Parathyroid adenoma (tissue), 2 donors: Measurements from ENCODE around the gene HSD17B8.
A peak's percentile ranks its signal among the peaks of the same experiment; 100 is the strongest.

Experiments used
- H2AFZ ChIP-seq: fragments of 300-600 bp; sonication (generic); one replicate; pipeline ENCODE4 v1.7.0; 2017; ENCODE audit warnings: antibody characterized with exemption, mild to moderate bottlenecking
- H3K27ac ChIP-seq: fragments of 300-600 bp; sonication (generic); one replicate; pipeline ENCODE4 v1.7.0; 2017
- H3K27me3 ChIP-seq: fragments of 300-600 bp; sonication (generic); one replicate; pipeline ENCODE4 v1.7.0; 2017; ENCODE audit warnings: low read length; ENCODE audit not compliant: control insufficient read depth, insufficient read depth
- H3K36me3 ChIP-seq: fragments of 300-600 bp; sonication (generic); one replicate; pipeline ENCODE4 v1.7.0; 2017; ENCODE audit warnings: low read length; ENCODE audit not compliant: control insufficient read depth, insufficient read depth
- H3K4me1 ChIP-seq: fragments of 300-600 bp; sonication (generic); one replicate; pipeline ENCODE4 v1.7.0; 2017; ENCODE audit warnings: control low read depth
- H3K4me2 ChIP-seq: fragments of 300-600 bp; sonication (generic); one replicate; pipeline ENCODE4 v1.7.0; 2017; ENCODE audit warnings: low read length
- H3K4me3 ChIP-seq: fragments of 300-600 bp; sonication (generic); one replicate; pipeline ENCODE4 v1.7.0; 2017; ENCODE audit warnings: low read depth, low read length
- H3K79me2 ChIP-seq: fragments of 300-600 bp; sonication (generic); one replicate; pipeline ENCODE4 v1.7.0; 2017; ENCODE audit warnings: control low read depth
- H3K9ac ChIP-seq: fragments of 300-600 bp; sonication (generic); one replicate; pipeline ENCODE4 v1.7.0; 2017; ENCODE audit warnings: mild to moderate bottlenecking
- H3K9me3 ChIP-seq: fragments of 300-600 bp; sonication (generic); one replicate; pipeline ENCODE4 v1.7.0; 2017; ENCODE audit warnings: low read length; ENCODE audit not compliant: control insufficient read depth
- CTCF ChIP-seq: fragments of 300-600 bp; sonication (generic); IDR thresholded peaks from one replicate; pipeline ENCODE4 v1.7.0; 2017; ENCODE audit warnings: antibody characterized with exemption, mild to moderate bottlenecking
- donor health status: primary hyperparathyroidism.

HSD17B8 gene

GRCh38 chr6:33243476-33243875 is 39.0 kb downstream of the HSD17B8 start:
- Histone ChIP-seq H3K4me2 (no peak overlapping the region), H2AFZ (no peak overlapping the region), H3K36me3 (no peaks in the 10 kb centered on the region), H3K9me3 (no peaks in the 10 kb centered on the region), H3K79me2 (no peaks in the 10 kb centered on the region), H3K27ac (no peak overlapping the region), H3K9ac (no peak overlapping the region), H3K4me3 (no peak overlapping the region), H3K27me3 (no peaks in the 10 kb centered on the region), H3K4me1 (peaks cover 2% of the 10 kb centered on the region)
- TF ChIP-seq CTCF: no peak

DNA sequence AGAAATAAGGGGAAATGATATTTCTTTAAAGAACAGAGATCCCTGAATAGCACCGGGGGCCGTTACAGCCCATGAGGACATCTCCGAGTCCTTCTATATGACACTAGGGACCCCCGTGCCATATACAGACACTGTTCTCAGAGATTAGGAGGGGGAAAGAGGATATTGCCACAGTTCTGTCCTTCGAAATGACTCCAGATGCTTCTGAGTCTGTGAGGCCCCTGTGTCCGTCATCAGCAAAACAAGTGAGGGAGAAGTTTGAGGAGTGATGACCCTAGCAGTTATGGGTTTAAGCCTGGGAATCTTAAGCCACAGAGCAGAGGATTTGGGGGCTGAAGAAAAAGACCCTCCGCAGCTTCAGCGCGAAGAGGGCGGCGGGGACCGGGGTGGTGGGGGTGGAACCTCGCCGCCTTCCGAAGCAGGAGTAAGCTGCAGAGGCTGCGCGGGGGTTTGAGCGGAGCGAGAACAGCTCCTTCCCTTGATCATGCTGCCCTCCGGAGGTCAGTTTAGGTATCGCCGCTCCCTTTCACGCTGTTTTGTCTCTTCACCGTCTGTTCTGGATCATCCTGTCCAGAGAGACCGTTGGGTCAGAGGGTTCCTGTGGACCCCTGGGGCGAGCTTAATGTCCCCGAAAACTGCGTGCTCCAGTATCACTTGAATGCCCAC is 43.7 kb downstream of the HSD17B8 start:
- Histone ChIP-seq H2AFZ (peak overlapping the region; percentile 89), H3K36me3 (no peaks in the 10 kb centered on the region), H3K79me2 (no peaks in the 10 kb centered on the region), H3K4me3 (peak overlapping the region; percentile 71), H3K9me3 (no peaks in the 10 kb centered on the region), H3K4me2 (peak overlapping the region; percentile 93), H3K27me3 (no peaks in the 10 kb centered on the region), H3K4me1 (peaks cover 10% of the 10 kb centered on the region), H3K9ac (no peak overlapping the region), H3K27ac (peak overlapping the region; percentile 94)
- peak; percentile 97 for TF ChIP-seq CTCF

DNA sequence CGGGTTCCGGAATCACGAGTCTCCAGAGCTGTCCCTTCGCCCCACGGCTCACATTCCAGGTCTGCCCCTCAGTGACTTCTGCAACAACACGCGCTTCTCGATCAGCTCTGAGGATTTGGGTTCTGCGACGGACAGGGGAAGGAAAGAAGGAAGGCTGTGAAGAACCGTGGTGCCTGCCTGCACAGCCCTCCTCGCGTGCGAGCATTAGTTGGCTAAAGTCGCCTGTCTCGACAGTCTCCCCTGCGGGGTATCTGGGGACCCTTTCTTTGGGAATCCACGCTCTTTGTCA is 44.1 kb downstream of the HSD17B8 start:
- H3K36me3 ChIP-seq: no peaks in the 10 kb centered on the region
- H3K4me1 ChIP-seq: peaks cover 10% of the 10 kb centered on the region
- peak overlapping the region; percentile 94 for H3K27ac ChIP-seq
- no peaks in the 10 kb centered on the region for H3K79me2 ChIP-seq
- H3K4me2 ChIP-seq: peak overlapping the region; percentile 93
- peak overlapping the region; percentile 89 for H2AFZ ChIP-seq
- no peak for TF ChIP-seq CTCF
- no peaks in the 10 kb centered on the region for H3K27me3 ChIP-seq
- no peaks in the 10 kb centered on the region for H3K9me3 ChIP-seq
- H3K4me3 ChIP-seq: peak overlapping the region; percentile 71
- no peak overlapping the region for H3K9ac ChIP-seq

GRCh38 chr6:33248932-33249731 is 44.7 kb downstream of the HSD17B8 start:
- peaks cover 10% of the 10 kb centered on the region for H3K4me1 ChIP-seq
- peak overlapping the region; percentile 93 for H3K4me2 ChIP-seq
- H2AFZ ChIP-seq: peak overlapping the region; percentile 89
- no peaks in the 10 kb centered on the region for H3K9me3 ChIP-seq
- H3K9ac ChIP-seq: peak overlapping the region; percentile 42
- TF ChIP-seq CTCF: peak; percentile 21
- no peaks in the 10 kb centered on the region for H3K79me2 ChIP-seq
- H3K27ac ChIP-seq: peak overlapping the region; percentile 94
- H3K36me3 ChIP-seq: no peaks in the 10 kb centered on the region
- H3K27me3 ChIP-seq: no peaks in the 10 kb centered on the region
- H3K4me3 ChIP-seq: peak overlapping the region; percentile 71
